ENCODE measurements around the gene MINK1.

DNA sequence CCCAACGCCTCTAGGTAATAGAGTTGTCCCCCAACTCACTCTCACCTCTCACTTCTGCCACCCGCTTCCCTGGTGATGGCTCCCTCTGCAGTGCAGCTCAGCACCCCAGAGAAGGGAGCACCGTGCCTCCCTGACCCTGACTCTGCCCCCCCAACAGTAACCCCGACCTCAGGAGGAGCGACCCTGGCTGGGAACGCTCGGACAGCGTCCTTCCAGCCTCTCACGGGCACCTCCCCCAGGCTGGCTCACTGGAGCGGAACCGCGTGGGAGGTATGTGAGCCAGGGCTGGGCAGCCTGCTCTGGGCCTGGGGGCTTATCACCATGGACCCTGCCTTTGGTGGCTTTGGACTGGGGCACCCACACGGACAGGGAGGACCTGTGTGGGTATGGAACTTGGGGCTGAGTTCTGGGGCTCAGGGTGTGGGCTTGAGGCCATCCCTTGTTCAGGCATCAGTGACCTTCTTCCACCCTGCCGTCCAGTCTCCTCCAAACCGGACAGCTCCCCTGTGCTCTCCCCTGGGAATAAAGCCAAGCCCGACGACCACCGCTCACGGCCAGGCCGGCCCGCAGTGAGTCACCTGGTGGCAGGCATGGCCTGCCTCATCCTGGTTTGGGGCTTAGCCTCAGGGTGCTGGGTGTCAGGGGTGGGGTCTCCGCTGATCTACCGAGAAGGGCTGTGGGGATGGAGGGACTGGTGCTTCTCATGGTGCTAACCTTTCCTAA lies 59.5 kb downstream of the MINK1 start:
- no peak for TF ChIP-seq TARDBP (IDR thresholded peaks at IDR 0.05)
- no peak for TF ChIP-seq FOXM1 (IDR thresholded peaks at IDR 0.05; ENCODE audit: borderline replicate concordance)
- TF ChIP-seq HDGF (IDR thresholded peaks at IDR 0.05; ENCODE audit: borderline replicate concordance) = no peak
- no peak for TF ChIP-seq CTBP1 (IDR thresholded peaks at IDR 0.05; ENCODE audit: borderline replicate concordance)
